Measurements from ENCODE around the gene R3HDML.

The R3HDML gene

DNA sequence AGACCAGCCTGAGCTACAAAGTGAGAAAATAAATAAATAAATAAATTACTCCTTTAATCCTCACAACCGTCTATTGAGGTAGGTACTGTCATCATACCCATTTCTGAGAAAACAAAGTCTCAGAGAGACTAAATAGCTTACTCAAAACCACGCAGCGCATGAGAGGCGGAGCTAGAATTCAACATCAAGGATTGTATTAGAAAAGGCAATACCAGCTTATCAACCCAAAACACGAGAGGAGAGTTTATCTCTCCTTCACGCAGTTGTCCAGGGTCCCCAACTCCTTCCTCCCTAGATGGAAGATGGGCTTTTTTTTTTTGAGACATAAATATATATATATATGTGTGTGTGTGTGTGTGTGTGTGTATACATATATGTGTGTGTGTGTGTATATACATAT, 30.9 kb downstream of the R3HDML start:
- no peak for DNase-seq

DNA sequence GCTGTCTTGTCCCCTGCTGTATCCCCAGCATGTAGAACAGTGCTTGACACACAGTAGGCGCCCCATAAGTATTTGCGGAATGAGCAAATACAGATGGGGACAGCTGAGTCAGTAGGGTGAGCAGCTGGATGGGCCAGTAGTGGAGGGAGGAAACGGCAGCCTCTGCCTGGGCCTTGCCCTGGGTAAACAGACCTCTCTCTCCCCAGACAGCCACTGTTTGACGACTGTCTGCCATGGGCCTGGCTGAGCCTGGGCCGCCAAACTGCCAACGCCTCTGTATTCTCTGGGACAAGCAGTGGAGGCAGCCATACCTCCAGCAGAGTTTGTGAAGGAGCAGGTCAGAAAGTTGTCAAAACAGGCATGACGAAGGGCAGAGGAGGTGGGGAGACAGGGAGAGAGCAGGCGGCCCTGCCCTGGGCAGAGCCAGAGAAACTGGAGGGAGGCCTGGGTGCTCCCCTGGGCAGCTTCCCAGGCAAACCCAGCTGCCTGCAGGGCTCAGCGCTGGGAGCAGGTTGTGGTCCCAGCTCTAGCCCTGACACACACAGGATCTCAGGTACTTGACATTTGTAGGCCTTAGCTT, 33.9 kb downstream of the R3HDML start:
- DNase-seq: peak; percentile 60

DNA sequence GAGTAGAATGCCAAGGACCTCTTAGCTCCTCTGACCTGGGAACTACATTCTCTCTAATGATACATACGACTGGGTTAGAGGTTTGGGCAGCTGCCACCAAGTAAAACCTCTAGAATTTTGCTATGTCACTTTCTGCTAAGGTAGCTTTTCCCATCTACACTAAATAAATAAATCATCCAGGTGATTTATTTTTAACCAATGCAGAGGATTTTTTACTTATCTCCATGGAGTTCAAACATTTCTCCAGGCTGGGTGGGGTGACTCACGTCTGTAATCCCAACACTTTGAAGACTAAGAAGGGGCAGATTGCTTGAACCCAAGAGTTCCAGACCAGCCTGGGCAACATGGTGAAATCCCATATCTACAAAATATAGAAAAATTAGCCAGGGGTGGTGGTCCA, 45.8 kb downstream of the R3HDML start:
- DNase-seq: no peak

DNA sequence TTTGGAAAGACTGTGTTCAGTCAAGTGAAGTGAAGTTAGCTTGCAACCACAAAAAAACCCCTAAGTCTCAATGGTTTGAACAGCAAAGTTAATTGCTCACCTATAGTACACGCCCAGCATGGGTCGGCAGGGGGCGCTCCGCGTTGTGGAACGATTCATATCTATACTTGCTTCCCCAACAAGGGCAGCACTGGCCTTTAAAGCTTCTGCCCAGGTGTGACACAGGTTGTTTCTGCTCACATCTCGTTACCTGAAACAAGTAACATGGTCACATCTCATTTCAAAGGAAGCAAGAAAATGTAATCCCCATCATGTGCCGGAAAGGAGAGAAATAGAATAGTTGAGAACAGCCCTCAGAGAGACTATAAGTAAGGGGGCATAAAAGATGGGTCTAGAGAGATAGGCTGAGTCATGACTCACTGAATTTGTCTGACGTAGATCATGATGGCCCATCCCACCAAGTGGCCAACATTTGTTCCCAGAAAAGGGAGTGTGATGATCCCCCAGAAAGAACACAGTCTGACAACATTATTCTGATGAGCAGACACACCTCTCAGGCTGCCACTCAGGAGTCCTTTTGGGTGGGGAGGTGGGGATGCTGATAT, 47.7 kb downstream of the R3HDML start:
- DNase-seq: peak; percentile 76

DNA sequence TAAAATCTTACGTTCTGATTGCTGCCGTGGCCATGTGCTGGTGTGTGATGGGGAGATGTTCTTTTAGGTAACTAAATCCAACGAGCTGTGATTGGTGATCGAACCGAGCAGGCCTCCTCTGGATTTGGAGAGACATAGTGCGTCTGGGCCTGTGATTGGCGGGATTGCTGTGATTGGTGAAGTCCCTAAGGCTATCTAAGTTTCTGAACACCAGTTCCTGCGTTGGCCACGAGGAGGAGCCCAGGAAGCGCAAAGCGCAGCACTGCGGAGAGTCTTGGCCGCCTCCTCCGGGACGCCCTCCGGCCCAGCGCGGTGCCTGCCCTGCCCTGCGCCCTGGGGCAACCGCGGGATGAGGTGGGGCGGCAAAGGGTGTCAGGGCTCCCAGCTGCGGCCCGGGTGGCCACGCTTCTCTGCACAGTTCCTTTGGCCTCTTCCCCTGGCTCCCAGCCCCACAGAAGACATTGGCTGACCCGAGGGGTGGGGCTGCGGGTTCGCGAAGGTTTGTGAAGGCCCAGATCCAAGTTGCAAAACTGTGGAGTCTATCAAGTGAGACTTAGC, 51.7 kb downstream of the R3HDML start:
- DNase-seq: peak; percentile 78

DNA sequence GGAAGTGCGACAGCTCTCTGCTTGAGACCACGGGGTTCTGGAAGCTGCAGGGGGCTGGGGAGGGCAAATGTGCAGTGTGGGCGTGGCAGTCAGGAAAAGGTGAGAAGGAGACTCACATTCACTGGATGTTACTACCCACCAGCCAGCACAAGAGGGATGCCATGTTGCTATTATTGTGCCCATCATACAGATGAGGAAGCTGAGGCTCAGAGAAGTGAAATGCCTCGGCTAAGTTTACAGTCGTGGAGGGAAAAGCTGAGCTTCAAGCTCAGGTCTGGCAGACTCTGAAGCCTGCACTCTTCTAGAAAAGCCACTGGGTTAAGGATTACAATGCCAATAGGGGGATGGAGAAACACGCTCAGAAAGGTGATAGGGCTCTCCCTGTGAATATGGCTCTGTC, 53.0 kb downstream of the R3HDML start:
- no peak for DNase-seq

DNA sequence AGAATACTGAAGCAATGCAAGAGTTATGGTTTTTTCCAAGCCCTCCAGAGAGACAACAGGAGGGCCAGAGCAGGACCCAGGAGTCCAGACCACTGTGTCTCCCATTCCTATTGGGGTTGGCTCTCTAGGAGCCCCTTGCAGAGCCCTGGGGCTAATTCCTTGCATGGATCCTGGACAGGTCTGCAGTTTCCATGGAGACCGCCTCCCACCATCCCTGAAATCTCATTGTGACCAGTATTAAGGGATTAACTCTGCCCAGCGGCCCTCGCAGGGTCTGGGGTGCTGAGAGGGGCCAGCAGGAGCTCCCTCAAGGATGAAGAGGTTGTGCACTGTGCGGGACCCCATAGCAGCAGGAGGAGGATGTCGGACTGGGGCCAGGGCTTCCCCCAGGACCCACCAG, 53.4 kb downstream of the R3HDML start:
- DNase-seq: no peak

DNA sequence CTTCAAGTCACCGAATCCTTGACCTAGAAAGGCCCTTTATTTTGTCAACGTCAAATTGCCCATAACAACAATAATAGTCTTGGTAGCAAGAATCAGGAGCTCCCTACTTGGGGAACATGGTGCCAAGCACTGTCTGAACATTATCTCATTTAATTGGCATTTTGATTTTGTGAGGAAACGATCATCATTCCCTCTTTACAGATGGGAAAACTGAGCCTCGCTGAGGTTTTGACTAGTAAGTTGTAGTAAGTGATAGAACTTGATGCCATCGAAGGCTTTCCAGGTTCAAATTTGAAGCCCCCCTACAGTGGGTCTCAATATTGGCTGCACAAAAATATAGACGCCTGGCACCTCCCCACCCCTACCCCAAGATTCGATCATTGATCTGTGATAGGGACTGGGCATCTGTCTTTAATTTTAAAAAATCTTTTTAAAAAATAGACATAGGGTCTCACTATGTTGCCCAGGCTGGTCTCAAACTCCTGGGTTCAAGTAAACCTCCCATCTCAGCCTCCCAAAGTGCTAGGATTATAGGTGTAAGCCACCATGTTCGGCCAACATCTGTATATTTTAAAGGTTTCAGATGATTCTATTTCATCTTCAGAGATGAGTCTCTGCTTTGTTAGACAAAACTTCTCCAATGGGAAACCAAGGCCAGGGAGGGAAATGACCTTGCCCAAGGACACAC, 55.4 kb downstream of the R3HDML start:
- DNase-seq: no peak

DNA sequence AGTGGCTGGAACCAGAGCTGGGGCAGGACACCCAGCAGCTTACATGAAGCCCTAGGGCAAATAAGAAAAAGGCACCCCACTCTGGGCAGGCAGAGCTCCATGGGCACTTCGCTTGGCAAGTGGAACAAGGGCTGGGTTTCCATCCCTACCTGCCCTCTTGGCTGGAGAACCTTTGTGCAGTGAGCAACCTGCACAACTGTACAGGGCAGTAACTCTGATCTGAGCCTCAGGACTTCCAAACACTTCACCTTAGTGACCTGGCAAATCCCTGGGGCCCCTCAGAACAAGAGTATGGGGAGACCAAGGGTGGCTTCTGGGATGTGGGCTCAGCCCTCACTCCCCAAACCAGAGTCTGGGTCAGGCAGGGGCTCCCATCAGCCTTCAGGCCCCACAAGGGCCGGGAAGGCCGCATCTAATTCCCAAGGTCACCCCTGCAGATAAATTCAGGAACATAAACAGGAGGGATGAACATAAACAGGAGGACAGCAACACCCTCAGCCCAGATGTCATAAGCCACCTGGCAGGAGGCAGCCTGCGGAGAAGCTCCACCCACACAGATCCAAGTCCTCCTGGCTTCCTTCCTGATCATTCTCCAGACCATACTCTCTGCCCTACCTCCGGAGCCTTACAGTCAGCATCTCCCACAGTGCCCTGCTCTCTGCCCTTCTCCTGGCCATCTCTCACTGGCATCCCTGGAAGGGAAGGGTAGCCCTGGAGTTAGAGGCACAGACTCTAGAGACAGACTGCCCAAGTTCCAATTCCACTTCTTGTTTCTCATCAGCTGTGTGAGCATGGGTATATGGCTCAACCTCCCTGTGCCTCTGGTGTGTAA, 56.1 kb downstream of the R3HDML start:
- peak; percentile 19 for DNase-seq

DNA sequence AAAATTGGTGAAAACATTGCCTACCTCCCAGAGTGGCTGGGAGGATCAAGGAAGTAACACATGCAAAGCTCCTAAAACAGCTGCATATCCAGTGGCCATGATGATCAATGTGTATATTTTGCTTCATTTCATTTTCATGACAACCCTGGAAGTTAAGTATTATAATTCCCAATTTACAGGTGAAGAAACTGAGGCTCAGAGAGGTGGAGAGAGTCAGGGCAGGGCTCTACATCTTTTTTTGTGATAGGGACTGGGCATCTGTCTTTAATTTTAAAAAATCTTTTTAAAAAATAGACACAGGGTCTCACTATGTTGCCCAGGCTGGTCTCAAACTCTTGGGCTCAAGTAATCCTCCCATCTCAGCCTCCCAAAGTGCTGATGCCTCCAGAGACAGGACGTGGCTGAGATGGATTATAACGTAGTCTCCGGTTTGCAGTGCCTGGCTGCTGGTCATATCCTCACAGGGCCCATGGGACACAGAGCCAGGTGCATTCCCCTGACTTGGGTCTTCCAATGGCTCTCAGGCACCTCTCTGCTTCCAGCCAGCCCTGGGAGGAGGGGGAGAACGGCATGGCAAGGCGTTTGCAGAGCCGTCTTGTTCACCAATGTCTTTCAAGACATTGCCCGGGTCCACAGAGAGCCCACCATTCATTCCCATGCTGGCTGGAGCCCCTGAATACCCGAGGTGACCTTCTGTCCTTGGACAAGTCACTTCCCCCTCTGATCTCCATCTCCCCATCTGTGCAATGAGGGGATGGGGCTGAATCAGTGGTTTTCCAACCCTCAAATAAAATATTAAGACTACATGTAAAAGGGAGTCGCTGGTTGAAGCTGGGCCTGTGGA, 57.0 kb downstream of the R3HDML start:
- no peak for DNase-seq

DNA sequence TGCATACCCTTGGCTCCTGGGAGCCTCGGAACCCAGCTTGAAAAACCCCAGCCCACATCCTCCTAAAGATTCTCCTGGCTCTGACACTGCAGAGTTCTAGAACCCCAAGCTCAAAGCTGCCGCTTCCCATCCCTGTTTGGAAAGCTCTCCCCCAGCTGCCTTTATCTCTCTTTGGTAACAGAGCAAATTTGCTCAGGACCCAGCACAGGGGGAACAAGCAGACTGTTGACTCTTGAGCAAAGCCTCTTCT, 57.5 kb downstream of the R3HDML start:
- DNase-seq: no peak

DNA sequence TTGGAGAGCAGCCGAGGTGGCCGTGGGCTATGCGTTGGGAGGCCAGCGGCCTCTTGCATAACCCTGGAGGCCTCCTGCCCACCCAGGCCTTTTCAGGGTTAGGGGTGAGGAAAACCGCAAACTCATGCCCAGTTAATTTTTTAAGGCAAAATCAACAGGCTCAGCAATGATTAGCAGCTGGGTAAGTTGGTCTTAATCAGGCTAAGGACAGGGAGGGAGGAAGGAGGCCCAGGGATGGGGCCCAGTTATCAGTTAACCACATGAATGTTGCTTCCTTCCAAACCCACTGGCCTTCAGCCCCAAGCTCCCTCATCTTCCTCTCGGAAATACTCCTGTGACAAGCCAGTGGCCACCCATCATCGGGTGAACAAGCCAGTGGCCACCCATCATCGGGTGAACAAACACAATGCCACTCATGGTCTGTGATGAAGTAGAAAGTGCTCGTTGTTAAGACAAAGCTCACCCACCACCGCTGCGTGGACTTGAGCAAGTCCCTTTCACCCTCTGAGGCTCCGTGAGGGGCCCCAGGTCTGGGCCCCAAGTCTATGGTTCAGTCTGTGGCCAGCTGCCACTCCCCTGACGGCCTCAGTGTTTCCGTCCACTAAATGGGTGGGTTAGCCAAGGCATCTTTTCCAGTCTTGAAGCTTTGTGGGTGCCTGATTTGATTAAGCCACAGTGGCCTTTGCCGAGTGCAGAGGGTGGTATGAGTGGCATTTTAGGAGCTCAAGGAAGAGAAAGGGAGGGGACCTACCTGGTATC, 58.0 kb downstream of the R3HDML start:
- peak; percentile 34 for DNase-seq

DNA sequence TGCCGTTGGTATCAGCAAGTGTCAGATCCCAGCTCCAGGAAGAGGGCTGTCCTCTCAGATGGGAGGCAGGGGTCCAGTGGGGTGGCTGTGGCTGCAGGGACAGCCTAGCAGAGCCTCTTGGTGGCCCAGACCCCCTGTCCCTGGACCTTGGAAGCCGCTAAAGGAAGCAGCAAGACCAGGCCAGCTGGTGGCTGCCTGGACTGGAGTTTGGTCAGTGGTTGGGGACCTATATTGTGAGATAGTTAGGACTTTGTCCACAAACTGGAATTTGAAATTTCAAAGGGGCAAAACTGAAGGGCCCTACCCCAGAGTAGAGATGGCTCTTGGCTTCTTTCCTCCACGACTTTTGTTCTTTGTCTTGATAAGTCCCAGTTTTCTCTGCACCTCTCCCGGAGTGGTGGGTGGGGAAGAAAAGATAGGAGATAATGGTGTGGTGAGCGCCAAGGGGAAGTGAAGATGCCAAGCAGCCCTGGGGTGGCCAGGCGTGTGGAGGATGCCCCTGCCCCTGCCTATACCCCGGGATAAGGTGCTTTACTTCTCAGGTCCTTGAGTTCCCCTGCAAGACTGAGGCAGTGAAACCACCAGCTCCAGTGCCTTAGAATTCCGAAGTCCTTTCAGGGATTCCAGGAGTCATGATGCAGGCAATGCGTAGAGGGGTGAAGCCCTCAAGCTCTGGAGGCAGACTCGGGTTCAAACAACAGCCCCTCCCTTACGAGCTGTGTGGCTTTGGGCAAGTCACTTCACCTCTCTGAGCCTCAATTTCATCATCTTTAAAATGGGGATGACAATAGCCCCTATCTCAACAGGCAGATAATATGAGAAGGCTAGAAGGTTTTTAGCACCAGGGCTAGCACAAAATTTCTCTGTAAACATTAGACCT, 58.9 kb downstream of the R3HDML start:
- no peak for DNase-seq

DNA sequence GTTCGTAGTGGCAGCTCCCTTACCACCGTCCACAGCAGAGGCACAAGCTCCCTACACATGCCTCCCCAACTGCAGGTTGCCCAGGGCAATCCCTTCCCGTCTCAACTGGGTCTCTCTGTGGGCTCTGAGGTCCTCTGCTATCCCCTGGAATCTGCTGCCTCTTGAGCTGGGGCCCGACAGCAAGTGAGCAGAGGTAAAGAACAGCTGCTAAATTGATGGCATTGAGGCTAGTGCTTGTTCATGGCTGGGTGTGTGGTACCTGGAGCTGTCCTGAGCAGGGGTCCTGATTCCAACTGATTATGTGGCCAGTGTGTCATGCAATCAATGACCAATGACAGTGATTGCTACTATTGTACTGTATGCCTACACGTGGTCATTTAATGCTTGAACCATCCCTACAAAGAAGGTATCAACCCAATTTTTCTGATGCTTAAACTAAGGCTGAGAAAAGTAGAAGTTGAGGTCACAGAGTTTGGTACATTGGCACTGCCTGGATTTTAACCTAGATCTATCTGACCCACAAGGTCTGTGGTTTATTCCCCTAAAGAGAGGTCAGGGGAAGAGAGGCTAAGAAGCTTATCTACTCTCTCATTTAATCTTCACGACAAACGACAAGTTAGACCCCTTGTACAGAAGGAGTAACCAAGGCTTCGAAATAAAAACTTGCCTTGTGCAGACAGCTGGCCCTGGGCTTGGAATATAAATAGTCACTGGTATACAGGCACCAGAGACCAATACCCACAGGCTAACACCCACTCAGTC, 59.7 kb downstream of the R3HDML start:
- no peak for DNase-seq

DNA sequence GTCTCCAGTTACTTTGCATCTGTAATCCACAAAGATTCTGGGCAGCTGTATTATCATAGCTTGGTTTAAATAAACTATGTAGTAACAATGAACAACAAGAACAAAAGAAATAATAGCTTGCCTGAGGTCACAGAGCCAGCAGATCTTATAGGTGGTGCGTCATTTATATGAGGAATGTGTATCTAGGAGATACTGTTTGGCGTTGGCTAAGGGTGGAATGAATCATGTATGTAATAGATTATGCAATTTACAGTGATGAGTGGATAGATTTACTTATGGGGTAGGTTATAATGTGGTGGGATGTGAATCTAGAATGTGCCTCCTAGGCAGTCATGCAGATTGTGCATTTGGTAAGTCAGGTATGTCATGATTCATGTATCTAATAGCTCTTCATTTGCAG, 61.5 kb downstream of the R3HDML start:
- peak; percentile 65 for DNase-seq

DNA sequence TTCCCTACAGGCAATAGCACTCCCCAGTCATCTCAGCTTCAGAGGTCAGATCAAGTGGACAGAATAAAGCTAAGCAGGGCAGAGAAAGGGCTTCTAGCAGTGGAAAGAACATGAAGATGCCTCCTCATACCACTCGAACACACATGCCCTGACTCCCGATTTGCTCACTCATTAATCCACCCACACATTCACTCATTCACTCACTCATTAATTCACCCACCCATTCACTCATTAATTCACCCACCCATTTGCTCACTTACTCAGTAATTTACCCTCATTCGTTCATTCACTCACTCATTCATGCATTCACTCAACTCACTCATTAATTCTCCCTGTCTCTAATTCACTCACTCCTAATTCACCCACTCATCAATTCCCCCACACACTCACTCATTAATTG, 62.6 kb downstream of the R3HDML start:
- DNase-seq: no peak

DNA sequence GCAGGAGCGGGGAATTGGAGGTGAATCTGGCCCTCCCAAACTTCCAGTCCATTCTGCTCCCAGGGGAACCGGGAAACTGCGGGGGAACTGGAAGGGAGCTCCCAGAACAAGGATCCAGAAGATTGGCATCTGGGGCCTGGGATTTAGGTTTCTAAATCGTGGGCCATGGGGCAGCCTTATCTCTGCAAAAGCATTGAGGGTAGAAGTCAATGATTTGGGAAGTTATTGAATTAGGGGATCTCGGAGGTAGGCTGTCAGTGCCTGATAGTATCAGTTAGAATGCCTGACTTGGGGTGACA, 63.8 kb downstream of the R3HDML start:
- no peak for DNase-seq

Measured in NCI-H146 (cell line).